NK-92 (cell line): Measurements from ENCODE around the gene TAF9B.
"Not testable (repeated sequence)": the region's sequence is repeated elsewhere in the genome, so short reads cannot be mapped to it uniquely, and the experiment has no call there.

Source experiments
- DNase-seq: peaks from one replicate; lab custom pipeline; 2025; ENCODE audit not compliant: unreplicated experiment; lab: John Stamatoyannopoulos, UW

Gene TAF9B

DNA sequence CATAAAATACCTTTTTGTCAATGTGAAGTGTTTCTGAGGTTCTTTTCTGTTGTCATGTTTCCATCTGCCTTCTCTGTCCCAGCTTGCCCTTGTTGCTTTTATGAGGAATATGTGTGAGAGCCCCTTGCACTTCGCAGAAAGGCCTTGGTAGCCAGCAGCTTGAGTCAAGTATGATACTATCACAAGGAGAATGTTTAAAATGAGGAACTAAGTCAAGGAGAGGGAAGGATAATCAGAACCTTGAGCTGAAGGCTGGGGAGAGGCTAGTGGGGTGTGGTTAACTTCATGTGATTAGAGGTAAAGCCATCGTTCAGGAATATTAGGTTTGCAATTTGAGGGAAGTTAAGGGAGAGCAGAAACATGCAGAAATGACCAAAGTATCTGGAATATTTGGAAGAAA lies 22.7 kb downstream of the TAF9B start:
- no peak for DNase-seq

DNA sequence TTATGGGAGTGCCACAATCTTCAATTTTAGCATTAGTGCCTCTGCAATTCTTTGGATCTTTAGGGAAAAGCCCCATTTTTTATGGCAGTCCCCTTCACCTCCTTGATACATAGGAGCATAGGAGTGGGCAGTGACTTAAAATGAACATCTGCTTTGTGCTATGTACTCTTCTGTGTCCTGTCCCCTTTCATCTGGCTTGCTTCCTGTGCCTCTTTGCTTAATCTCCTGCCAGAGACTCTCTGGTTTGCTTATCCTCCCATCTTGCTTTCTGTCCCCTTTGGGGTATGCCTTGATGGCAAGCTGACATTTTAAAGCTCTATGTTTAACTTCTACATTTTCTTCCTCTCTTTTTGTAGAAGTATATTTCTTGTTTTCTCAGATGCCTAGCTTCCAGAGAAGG lies 23.1 kb downstream of the TAF9B start:
- DNase-seq = no peak

DNA sequence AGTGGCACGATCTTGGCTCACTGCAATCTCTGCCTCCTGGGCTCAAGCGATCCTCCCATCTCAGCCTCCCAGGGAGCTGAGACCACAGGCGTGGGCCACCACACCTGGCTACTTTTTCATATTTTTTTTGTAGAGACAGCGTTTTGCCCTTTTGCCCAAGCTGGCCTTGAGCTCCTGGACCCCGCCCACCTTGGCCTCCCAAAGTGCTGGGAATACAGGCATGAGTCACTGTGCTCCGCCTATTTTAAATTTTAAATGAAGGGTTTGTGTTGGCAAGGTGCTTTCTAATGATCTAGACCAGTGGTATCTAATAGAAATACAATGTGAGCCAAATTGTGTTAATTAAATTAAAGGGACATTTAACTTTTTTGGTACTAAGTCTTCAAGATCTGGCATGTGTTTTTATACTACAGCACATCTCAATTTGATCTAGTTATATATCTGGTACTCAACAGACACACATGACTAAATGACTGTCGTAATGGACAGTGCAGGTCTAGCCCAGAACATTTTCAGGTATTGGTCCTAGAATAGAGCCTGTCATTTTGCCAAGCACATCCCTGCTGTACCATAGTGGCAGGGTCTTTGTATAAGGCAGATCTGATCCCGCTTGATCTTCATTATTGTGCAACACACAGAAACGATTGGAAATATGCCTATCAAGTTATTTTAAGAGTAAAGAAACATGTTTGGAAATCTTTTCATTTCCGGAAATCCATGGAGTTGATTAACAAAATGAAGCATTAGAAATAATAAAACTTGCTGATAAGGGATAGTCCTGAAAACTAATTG lies 28.1 kb downstream of the TAF9B start:
- DNase-seq = no peak

DNA sequence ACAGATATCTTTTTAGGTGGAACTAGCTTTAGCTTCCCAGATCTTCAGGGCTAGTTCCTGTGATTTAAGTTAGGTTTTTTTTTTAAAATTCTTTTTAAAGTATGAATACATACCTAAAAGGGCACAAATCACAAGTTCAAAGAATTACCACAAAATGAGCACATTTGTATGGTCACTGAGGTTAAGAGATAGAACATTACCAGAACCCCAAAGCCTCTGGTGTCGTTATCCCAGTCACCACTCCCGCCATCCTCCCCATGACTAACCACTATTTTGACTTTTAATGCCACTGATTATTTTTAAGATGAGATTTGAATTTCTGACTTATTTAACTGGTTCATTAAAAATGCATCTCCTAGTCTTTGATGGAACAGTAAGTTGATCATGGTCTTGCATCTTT lies 30.0 kb downstream of the TAF9B start:
- DNase-seq = no peak

DNA sequence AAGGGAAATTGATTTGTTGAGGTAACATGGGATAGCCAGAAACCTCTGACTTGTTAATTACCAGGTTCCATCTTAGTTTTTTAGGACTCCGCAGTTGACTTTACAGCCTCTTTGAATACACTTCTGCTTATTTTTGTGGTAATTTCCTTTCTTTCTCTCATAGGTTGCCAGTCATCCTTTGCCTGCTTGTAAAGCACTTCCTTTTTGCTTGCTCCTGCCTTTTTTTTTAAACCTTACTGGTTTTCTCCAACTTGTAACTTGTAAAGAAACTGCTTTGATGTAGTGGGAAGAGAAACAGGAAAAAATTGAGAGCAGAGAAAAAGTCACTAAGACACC lies 32.8 kb downstream of the TAF9B start:
- no peak for DNase-seq

DNA sequence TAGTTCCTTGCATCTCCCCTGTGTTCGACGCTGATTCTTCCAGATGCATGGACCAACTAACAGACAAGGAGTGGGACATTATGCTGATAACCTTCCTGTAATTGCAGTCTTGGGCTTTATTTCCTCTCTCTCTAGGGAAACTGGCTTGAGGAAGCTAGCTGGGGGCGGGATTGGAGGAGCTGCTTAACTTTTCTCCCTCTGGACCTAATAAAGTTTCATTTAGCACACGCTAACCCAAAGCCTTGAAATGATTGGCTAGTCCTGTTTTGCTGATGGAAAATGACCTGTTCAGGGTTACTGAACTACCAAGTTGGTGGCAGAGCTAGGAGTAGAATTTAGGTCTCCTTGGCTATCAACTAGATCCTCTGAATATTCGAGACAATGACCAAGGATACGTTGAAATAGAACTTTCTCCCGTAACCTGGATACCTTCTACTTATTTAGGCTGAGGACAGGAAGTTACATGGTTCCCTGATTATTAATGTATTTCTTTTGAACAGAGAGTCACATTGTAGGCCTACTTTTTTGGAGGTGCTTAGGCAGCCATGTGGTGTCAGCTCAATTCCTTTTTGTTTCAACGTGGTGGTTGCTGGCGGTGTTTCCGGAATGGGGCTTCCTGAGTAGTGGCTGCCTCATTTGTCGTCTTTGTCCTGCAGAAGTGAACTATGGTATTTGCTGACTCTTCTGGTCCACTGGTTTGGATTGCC lies 33.4 kb downstream of the TAF9B start:
- no peak for DNase-seq

DNA sequence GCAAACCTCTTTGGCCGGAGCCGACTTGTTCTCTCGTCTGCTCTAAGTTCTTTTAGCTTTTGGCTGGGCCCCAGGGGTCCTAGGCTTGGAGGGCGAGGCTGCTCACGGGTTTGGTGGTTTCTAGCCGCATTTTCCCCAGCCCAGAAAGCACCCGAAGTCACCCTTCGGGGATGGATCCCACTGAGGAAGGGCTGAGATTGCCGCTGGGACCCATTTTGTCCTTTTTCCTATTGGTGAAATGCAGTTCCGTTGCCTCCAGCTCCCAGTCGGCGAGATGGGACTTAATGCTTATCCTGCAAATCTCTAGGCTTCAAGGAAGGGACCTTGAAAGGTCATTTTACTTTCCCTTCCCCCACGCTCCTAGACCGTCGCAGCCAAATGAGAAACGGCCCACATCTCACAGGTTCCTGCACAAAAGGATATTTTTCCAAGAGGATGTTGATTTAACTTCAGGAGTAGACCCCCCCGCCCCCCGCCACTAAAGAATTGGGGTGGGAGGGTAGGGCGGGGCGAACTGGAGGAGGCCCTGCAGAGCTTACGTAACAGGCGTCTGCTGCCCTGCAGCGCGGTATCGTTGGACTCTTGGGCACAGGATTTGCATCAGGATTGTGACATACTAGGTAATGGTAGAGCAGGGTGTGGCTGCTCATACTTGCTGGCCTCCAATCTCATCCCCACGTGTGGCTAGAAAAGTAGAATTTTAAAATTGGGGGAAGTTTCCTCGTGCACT lies 34.8 kb downstream of the TAF9B start:
- no peak for DNase-seq

DNA sequence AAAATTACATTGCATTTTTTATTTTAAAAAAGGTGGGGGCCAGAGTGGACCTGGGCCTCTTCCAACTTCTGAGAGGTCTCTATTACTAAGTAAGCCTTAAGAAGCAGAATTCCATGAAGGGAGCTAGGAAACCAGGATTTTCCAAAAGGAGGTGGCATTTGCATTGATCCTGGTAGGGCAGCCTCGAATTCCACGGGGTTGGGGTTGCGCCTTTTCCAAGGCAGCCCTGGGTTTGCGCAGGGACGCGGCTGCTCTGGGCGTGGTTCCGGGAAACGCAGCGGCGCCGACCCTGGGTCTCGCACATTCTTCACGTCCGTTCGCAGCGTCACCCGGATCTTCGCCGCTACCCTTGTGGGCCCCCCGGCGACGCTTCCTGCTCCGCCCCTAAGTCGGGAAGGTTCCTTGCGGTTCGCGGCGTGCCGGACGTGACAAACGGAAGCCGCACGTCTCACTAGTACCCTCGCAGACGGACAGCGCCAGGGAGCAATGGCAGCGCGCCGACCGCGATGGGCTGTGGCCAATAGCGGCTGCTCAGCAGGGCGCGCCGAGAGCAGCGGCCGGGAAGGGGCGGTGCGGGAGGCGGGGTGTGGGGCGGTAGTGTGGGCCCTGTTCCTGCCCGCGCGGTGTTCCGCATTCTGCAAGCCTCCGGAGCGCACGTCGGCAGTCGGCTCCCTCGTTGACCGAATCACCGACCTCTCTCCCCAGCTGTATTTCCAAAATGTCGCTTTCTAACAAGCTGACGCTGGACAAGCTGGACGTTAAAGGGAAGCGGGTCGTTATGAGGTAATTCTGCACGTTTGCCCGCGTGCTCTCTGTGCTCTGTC lies 35.6 kb downstream of the TAF9B start, which contains the start of gene PGK1:
TSS of gene PGK1 (plus strand) at position 626 of the 824 bp plus-strand sequence. CDS start at position 719, 93 bp downstream.
- DNase-seq = peak; percentile 42

DNA sequence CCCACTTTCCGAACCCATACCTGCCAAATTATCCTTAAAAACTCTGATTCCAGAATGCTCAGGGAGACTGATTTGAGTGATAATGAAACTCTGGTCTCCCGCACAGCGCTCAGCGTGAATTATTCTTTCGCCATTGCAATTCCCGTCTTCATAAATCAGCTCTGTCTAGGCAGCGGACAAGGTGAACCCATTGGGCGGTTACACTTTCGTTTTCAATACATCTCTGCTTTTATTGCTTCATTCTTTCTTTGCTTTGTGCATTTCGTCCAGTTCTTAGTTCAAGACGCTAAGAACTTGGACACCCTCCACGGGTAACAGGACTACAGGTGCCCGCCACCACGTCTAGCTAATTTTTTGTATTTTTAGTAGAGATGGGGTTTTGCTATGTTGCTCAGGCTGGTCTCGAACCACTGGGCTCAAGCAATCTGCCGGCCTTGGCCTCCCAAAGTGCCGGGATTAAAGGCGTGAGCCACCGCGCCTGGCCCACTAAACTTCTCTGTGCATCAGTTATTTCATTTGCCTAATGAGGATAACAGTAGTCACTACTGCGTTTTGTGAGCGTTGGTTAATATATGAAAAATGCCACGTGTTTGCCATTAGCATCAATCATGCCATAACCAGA lies 36.3 kb downstream of the TAF9B start:
- DNase-seq = no peak

DNA sequence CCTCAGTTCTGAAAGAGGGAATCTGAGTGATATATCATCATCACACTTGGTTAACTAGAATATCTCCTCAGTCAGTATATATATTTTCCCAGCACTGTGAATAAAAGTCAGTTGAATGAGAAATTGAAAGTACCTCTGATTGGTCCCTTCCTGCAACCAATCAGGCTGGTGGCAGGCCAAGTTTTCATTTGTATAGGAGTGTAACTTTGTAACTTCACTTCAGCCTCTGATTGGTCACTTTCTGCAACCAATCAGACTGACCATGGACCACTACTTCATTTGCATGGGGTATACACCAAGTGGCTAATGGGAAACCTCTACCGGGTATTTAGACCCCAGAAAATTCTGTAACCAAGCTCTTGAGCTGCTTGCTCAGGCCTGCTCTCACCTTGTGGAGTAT lies 37.4 kb downstream of the TAF9B start:
- DNase-seq = no peak

DNA sequence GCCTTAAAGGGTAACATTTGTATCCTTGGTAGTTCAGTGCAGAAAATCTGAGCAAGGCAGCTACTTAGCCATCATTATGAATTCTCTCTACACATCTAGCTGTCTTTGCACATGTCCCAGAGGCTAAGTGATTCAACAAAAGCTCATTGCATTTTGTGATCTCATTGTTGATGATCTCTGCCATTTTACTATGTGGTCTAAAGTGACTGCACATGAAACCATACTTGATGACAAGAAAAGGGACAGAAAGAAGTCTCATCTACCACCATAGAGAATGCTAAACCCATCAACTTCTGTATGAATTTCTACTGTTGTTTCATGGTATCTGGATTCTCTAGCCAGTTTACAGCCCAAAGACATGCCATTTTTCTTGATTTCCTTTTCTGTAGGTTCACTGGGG lies 41.3 kb downstream of the TAF9B start:
- no peak for DNase-seq

DNA sequence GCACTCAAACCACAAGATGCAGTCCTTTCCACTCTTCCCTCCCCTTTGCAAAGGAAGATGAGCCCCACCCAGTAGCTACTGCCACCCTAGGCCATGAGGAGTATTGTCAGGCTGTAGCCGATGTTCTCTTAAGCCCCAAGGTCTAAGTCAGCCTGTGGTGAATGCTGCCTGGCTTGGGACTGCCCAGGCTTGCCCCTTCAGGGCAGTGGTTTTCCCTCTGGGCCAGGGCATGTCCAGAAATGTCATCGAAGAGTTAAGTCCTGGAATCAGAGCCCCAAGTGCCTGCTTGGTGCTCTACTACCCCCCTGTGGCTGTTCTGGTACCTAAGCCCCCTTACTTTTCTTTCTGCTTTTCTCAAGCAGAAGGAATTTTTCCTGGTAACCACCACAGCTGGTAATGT lies 47.2 kb downstream of the TAF9B start:
- DNase-seq = no peak

DNA sequence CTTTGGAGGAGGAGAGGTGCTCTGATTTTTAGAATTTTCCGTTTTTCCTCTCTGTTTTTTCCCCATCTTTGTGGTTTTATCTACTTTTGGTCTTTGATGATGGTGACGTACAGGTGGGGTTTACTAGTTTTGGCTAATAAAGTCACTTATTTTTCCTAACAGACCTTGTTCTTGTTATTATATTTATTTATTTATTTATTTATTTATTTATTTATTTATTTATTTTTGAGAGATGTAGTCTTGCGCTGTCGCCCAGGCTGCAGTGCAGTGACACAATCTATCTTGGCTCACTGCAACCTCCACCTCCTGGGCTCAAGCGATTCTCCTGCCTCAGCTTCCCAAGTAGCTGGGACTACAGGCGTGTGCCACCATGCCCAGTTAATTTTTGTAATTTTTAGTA lies 58.0 kb downstream of the TAF9B start:
- DNase-seq = not testable (repeated sequence)
